SK-N-DZ (cell line): ENCODE measurements around the gene FBXO24.

Experiments
- small RNA-seq, 2 experiments: library from RNA; depleted of rRNA; stranded (forward); fragments of <200 nt; gene quantifications; one replicate each; pipeline ENCODE3, GENCODE V24; 2014

Gene FBXO24

Small RNA genes within 50 kb of the gene (small RNA-seq; reads per million reads assigned to genes)
- gene SAP25: 0 reads per million in 2 experiments
